GM11168 (cell line): ENCODE measurements around the gene DSCAM.

Experiments used
- in situ Hi-C: fragments of 300-500 bp; cut with MboI; formaldehyde crosslinking; loops from one replicate; pipeline ENCODE4 v1.12.0; 2022; ENCODE audit warnings: low sequenced_read_pairs; ENCODE audit not compliant: unreplicated experiment

The DSCAM gene

DNA sequence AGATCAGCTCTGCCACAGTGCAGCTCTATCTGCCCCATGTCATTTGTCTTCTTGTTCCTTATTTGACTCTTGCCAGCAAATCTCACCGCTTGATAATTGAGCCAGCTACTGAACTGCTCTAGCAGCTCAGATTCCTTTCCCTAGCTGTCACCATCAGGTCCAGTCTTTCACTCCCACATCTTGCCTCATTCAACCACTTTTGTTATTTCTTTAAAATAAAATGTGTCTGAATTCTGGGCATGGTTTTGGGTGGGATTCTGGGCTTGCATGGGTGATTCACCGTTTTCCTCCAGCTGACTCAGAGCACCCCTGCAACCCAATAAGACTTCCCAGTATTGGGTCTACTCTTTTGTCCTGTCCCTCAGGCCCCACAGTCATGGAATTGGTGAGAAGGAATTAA lies 215.7 kb downstream of the DSCAM start:
- in situ Hi-C loops, result no loop called here

DNA sequence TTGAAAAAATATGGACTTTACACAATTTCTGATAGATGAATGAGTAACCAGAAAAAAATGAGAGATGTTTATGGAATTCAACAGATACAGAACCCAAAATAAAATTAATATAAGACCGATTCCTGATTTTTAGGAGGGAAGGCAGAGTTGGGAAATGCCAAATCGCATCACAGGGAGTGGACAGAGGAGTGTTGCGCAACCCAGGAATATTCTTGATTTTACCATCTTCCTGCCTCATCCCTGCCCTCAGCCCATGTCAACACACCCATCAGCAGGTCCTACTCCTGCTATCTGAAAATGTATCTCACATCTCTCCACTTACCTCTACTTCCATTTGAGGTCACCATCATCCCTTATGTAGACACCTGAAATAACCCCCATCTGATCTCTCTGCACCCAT lies 221.0 kb downstream of the DSCAM start:
- in situ Hi-C loops, result no loop called here

DNA sequence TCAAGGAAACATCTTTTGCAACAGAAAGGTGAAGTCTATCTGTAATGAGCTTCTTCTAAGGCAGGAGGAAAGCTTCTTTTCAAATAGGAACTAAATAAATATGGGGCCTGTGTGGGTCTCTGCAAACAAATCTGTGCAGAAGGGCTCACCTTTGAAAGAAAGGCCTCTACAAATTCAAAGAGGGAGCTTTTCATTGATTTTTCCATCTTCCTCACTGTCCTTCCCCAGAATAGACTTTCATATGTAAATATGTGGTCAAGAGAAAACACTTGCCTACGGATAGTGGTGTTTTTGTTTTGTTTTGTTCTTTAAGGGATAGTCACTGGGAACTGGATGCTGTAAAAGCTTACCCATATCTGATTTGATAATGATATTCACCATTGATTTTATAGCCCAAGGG lies 223.4 kb downstream of the DSCAM start:
- in situ Hi-C loops, result no loop called here

DNA sequence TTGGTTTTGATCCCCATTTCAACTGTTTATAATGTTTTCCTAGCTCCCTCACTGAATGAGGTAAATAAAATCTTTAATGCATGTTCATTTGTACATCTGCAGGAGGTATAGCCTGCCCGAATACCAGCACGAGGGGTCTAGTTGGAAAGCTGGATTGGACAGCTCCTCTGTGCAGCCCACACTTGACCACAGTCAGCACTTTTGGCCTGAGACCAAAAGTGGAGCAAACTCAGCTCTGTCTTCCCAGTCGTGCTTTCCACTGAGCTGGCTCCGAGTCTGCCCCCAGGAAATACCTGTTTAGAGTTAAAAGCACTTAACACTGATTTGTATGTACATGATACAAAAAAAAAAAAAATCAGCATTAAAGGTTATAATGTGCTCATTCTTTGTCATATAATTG lies 224.4 kb downstream of the DSCAM start:
- in situ Hi-C loops, result no loop called here

DNA sequence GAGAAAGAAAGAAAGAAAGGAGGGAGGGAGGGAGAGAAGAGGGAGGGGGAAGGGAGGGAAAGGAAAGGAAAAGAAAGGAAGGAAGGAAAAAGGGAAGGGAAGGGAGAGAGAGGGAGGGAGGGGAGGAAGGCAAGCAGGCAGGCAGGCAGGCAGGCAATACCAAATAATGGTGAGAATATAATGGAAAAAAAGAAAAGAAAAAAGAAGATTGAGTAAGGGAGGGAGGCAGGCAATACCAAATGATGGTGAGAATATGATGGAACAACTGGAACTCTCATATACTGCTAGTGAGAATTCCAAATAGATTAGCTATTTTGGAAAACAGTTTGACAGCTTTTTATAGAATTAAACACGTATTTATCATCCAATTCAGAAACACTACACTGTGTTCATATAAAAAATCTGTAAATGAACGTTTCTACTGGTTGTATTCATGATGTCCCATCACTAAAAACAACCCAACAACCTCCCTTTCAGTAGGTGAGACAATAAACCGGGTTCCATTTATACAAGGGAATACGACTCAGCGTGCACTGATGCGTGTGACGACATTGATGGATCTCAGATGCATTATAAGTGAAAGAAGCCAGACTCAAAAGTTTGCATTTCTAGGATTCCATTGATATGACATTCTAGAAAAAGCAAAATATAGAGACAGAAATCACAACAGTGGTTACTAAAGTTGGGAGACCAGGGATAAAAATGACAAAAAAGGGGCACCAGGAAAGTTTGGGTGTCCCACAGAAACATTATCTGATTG lies 226.4 kb downstream of the DSCAM start:
- in situ Hi-C loops, result no loop called here

DNA sequence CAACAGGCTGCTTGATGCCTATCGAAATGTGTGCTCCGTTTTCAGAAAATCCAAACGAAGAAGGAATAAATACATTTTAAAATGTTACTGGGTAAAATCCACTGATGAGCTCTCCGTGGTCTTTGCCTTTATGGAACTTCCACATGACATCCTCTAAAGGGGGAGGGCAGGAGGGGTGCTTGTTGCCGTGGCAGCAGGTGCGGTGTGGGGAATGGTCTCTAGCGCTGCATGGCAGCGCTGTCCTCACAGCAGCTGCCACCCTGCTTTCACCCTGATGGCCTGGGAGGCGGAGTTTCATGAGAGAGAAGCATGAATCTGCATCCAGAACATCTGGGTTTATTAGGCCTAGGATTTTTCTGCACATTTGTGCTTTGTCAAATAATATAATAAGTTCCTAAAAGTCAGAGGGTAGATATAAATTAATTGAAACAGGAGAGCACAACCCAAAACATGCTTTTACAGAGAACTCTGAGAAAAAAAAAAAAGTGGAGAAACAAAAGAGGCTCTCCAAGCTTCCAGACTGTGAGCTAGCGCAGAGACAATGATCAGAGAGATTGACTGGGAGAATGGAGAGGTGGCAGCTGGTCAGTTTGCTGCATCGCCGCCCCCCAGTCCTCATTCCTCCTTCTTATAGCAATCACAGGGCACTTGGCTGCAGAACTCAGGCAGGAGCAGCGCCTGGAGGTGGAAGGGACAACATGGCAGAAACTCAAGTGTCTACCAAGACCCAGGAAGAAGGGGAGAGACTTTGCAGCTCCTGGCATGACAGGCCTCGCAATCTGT lies 228.6 kb downstream of the DSCAM start:
- in situ Hi-C loops, result no loop called here

DNA sequence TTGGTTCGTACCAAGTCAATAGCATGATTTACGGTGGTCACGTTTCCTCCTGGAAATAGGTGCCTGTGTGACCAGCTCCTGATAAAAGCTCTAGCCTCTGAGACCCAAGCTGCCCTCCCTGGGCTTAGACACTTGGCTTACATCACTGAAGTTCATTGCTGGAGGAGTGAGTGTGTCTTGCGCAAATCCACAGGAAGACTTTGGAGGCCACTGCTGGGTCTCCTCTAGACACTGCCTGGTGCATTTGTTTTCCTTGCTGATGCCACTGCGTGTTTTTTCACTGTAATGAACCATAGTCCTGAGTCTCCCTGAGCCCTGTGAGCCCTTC lies 230.6 kb downstream of the DSCAM start:
- in situ Hi-C loops, result no loop called here

DNA sequence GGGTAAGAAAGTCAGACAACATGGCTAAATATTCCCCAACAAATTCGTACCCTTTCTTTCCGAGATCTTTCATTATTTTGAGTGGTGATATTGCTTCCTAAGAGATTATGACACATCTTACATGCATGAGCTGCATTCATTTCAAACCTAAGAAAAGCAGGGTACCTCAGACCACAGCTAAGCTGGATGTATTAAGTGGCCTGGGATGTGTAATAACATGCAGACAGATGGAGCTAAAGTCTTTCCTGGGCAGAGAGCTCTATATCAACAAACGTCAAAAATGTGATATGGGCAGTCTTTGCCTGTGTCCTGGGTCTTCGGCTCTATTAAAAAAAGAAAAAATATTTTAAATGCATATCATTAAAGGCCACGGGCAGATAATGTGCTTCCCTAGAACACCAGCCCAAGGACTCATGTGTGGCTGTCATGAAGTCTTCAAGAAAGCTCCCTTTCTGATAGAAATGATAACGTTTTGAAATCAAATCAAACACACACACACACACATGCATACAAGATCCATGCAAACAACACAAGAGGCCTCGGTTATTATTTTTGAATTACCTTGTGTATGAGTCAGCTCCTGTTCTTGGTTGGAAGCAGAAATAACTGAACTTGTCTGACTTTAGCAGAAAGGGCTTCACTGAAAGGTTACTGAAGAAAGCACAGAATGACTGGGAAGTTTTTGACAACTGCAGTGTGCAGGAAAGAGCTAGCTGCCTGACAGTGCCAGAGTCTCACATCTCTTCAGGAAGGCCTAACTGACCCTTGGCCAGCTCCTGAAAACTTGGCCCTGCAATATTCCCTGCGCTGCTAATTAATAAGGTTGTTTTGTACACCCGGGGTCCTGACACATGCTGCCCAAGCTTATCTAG lies 231.2 kb downstream of the DSCAM start:
- in situ Hi-C loops, result no loop called here

DNA sequence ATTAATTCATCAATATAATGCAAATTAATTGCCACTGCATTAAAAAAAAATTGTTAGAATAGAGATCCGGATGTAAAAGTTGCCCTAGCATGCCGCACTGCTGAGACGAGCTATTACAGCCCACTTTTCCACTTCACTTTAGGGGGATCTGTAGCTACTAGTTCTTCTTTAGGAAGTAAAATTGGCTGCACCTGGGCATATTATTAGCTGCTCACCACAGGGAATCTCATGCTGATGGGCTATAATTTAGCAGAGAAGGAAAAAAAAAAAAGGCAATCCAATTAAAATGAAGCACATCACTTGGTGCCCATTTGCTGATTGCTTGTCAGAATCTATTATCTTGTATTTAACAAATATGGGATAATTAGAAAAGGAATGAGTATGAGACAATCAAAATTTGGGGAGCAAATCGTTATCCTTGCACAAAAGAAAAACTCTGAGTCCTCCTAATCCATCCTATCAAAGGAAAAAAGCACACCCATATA lies 233.4 kb downstream of the DSCAM start:
- in situ Hi-C loops, result no loop called here

DNA sequence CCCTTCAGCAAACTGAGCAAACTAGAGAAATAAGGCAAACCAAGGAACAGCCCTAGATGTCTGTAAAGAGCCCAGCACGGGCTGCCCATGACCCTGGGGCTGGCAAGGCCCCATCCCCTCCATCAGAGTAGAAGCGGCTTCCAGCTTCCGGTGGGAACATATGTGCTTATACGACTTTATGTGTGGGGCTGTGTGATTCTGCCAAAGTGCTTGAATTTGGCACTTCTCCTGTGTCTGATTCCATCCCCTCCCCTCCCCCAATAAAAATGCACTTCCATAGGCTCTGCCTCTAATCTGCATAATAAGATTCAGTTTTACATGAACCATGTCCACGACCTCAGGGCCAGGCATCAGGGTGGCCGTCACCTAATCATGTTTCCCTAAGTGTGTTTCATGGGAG lies 236.6 kb downstream of the DSCAM start:
- in situ Hi-C loops, result no loop called here

DNA sequence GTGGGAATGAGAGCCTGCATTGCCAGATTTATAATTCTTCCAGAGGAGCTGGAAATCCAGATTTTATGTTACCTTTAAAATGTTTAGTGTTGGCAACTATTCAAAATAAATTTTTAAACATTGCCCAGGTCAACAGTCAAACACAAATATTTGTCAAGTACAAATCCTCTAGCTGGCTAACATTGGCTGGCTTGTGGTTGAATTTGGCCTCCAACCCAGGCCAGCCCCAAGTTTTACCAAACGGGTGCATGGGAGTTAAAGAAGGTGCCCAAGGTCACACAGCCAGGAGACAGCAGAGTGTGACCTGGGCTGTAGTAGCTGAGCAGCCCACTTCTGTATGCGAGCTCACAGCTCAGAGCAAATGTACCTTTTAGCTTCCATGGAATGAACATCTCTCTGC lies 240.6 kb downstream of the DSCAM start:
- in situ Hi-C loops, result no loop called here

DNA sequence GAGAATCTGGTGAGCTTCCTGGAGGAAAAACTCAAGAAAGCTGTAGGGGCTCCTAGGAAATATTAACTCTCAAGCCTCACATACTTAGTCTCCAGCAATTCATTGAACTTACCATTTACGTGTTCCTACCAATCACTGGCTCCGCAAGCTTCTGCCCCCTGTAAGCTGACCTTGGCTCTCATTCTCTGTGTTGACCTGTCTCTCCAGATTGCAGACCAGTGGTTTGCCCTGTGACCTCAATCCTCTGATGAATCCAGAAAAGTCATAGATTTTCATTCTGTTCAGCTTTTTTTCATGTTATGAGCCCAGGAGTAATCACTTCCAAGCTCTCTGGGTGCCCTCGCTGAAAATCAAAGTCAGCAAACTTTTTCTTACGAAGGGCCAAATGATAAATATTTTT lies 241.9 kb downstream of the DSCAM start:
- in situ Hi-C loops, result no loop called here

DNA sequence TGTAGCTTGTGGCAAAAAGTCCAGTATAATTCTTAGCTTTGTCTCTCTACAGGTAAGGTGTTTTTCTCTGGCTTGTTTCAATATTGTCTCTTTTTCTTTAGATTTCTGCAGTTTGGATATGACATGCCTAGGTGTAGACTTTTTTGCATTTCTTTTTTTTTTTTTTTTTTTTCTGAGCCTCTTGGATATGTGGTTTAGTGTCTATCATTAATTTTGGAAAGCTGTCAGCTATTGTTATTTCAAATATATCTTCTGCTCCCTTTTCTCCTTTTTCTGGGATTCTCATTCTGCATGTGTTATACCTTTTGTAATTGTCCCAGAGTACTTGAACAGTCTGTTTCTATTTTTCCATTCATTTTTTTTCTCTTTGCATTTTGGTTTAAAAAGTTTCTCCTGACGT lies 243.2 kb downstream of the DSCAM start:
- in situ Hi-C loops, result no loop called here

DNA sequence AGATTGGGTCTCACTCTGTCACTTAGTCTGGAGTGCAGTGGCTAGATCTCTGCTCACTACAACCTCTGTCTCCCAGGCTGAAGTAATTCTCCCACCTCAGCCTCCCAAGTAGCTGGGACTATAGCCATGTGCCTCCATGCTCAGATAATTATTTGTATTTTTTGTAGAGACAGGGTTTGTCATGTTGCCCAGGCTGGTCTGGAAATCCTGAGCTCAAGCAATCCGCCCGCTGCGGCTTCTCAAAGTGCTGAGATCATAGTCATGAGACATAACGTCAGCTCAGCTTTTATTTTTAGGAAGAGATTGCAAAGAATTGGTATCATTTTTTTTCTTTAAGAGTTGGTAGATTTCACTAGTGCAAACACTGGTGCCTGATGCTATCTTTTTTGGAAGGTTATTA lies 244.9 kb downstream of the DSCAM start:
- in situ Hi-C loops, result no loop called here

DNA sequence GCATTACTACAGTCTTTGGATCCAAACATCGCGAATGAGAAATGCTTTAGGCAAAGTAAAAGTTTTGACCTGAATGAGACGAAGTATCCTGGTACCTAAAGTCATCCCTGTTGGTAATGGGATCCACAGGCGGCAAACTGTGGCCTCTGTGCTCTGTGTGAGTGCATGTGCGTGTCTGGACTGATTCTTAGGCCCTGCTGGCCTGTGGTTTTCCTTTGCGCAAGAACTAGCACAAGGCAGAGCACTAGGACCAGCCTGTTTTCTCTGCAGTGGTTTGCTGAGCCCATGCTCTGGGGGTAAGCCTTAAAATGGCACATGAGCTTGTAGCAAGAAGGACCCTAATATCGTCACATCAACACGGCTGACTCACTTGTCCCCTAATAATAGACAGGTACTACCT lies 251.2 kb downstream of the DSCAM start:
- in situ Hi-C loops, result no loop called here

DNA sequence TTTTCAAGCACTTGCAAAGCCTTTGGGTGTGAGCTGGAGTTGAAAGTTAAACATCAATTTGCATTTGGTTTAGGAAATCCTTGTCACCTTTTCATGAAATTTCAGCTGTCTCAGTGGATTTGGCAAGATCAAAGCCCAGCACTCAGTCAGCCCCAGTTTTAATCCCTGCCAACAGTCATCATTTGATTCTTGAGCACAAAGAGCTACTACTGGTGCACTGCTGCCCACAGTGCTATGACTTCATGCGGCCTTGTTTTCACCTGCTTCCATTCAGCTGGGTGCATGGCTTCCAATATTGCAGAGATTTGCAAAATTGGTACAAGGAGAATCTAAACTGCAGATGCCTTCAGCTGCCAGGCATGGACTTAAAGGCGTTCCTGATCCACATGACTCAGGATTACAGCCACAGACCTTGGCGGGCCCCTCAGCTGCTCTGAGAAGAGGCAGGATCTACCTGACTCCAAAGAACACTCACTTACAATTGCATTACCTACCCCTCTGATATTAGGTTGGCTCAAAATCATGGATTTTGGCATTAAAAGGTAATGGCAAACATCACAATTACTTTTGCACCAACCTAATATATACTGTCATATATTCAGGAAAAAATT lies 259.1 kb downstream of the DSCAM start:
- in situ Hi-C loops, result no loop called here

DNA sequence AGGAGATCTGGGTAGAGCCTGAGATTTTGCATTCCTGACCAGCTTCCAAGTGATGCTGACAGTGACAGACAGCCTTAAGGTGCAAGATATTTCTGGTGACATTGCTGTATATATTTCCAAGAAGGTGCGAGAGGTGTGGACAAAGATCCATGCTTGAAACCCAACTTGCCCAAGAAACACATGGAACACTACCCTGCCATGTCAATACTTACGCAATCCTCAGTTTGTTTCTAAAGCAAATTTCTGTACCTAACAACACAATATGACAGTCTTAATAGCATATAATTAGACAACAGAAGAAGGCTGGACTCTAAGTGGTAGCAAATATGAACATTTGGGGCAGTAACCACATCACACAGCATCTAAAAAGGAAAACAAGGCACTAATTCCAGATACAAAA lies 260.4 kb downstream of the DSCAM start:
- in situ Hi-C loops, result no loop called here

DNA sequence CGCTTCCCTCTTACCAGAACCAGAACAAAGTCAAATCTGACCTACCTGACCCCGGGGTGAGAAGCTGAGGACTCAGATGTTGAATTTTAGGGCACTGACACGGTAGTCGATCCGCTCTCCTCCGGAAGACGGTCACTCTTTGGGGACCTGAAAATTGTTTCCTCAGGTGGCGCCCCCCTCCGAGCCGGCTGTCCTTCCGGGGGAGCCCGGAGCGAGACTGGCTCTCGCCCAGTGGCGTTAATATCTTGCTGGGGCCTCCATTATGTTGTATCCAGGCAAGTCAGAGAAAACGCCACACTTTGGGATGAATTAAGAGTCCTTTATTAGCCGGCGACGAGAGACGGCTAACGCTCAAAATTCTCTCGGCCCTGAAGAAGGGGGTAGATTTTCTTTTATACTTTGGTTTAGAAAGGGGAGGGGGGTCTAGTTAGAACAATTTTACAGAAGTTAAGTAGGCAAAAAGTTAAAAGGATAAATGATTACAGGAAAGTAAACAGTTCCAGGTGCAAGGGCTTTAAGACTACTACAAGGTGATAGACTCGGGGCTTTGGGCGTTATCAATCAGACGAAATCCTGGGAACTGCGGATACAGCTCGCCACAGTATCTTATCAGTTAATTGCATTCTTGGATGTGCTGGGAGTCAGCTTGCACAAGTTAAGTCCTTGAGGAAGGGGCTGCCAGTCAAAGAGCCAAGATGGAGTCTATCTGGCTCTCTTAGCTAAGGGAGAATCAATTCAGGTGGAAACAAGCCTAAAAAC lies 269.5 kb downstream of the DSCAM start:
- in situ Hi-C loops, result no loop called here

DNA sequence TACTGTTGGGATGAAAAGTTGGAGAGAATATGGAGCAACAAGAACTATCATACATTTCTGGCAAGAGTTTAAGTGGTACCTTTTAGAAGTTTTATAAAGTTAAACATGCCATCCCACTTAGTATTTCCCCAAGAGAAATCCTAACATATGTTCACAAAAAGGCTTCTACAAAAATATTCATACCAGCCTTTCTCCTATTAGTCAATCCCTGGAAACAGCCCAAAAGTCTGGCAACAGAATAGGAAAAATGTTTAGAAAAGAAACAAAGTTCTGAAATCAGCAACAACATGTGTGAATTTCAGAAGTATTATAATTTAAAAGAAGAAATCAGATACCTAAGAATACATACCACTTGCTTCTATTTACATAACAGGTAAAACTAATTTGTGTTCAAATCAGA lies 271.0 kb downstream of the DSCAM start:
- in situ Hi-C loops, result no loop called here

DNA sequence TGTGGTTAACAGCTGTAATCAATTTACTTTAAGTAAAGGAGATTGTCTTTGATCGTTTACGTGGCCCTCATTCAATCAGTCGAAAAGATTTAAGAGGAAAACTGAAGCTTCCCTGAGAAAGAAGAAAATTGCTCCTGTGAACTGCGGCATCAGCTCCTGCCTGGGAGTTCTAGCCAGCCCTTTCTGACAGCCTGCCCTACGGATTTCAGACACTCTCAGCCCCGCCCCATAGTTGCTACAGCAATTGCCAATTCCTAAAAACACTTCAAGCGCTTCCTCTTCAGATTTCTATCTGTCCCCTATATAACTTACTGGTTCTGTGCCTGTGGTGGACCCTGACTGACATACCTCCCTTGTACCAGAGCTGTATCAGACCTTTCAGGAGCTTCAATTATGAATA lies 277.6 kb downstream of the DSCAM start:
- in situ Hi-C loops, result no loop called here
